Raji (cell line): ENCODE data around the gene DGUOK.

Experiments used
- POLR2A ChIP-seq: IDR thresholded peaks from 2 replicates; pipeline ENCODE4 v1.6.1; 2011; ENCODE audit warnings: low read depth, low read length, control low read depth; ENCODE audit not compliant: insufficient read depth

Gene DGUOK

GRCh38 chr2:73990531-73990930 lies 63.9 kb downstream of the DGUOK start:
- TF ChIP-seq POLR2A: no peak

- no peak for TF ChIP-seq POLR2A
Measured at GRCh38 chr2:73992036-73992435, 65.4 kb downstream of the DGUOK start.

GRCh38 chr2:73993376-73993775 lies 66.7 kb downstream of the DGUOK start:
- no peak for TF ChIP-seq POLR2A

- TF ChIP-seq POLR2A: no peak
Measured at GRCh38 chr2:73993778-73994177, 67.1 kb downstream of the DGUOK start.

- TF ChIP-seq POLR2A: no peak
Measured at GRCh38 chr2:73994178-73994831, 67.6 kb downstream of the DGUOK start.

GRCh38 chr2:73995810-73996209 lies 69.1 kb downstream of the DGUOK start:
- no peak for TF ChIP-seq POLR2A

GRCh38 chr2:73997813-73998212 lies 71.1 kb downstream of the DGUOK start:
- TF ChIP-seq POLR2A: no peak

GRCh38 chr2:73998451-73998850 lies 71.8 kb downstream of the DGUOK start:
- no peak for TF ChIP-seq POLR2A

GRCh38 chr2:73998933-73999332 lies 72.3 kb downstream of the DGUOK start:
- TF ChIP-seq POLR2A: no peak

GRCh38 chr2:73999881-74000597 lies 73.4 kb downstream of the DGUOK start:
- TF ChIP-seq POLR2A: no peak

- TF ChIP-seq POLR2A: no peak
Measured at GRCh38 chr2:74000666-74001065, 74.0 kb downstream of the DGUOK start.

- no peak for TF ChIP-seq POLR2A
Measured at GRCh38 chr2:74001121-74001520, 74.4 kb downstream of the DGUOK start.

- no peak for TF ChIP-seq POLR2A
Measured at GRCh38 chr2:74001781-74002504, 75.3 kb downstream of the DGUOK start.

GRCh38 chr2:74002505-74003421 lies 76.1 kb downstream of the DGUOK start:
- no peak for TF ChIP-seq POLR2A
